Measurements from ENCODE around the gene FGF21. TPM values are rescaled to one million over a fixed set of nuclear protein-coding genes. Genes with fewer than 3 reads are reported as not detected.
A peak's percentile ranks its signal among the peaks of the same experiment; 100 is the strongest.

FGF21 gene
- total RNA-seq, 2 experiments from 2014 or later = not detected

GRCh38 chr19:48738557-48739403 lies 16.5 kb upstream of the FGF21 start:
- no peak for TF ChIP-seq CTCF (IDR thresholded peaks at IDR 0.05)
- DNase-seq (peak; percentile 96), ATAC-seq (peak; percentile 93)
- ChIA-PET POLR2A (interaction anchor here (0.6 to 1.4 kb wide), 7 partner anchors 13 to 1140 kb away, joined by 3 to 5 read pairs (median 4); partner anchors contain the start of genes FUT1, RPL18 and SPHK2), CTCF (interaction anchor here (0.9 to 3.0 kb wide), 13 partner anchors 11 to 255 kb away, joined by 3 to 19 read pairs (median 4); partner anchors contain the start of genes CA11, GYS1 and RUVBL2)
- Mint-ChIP-seq H3K27me3 (peaks cover 6% of the 10 kb centered on the region), H3K36me3 (ENCODE audit: low read depth) (no peaks in the 10 kb centered on the region), H3K27ac (peak overlapping the region; percentile 32), H3K4me1 (ENCODE audit: low read depth) (peaks cover 16% of the 10 kb centered on the region), H3K9me3 (no peaks in the 10 kb centered on the region), H3K4me3 (peak overlapping the region; percentile 38)
- intact Hi-C loops (cut with micrococcal nuclease) = no loop called here

GRCh38 chr19:48739404-48740163 lies 15.7 kb upstream of the FGF21 start:
- H3K9me3 Mint-ChIP-seq = no peaks in the 10 kb centered on the region
- ChIA-PET POLR2A (interaction anchor here (0.6 to 1.4 kb wide), 6 partner anchors 12 to 1141 kb away, joined by 3 to 5 read pairs (median 4); partner anchors contain the start of gene FUT1), CTCF (interaction anchor here (0.9 to 3.0 kb wide), 11 partner anchors 12 to 98 kb away, joined by 3 to 19 read pairs (median 5); partner anchors contain the start of gene CA11)
- H3K4me3 Mint-ChIP-seq = peak overlapping the region; percentile 26
- no peak for TF ChIP-seq CTCF (IDR thresholded peaks at IDR 0.05)
- H3K36me3 Mint-ChIP-seq (ENCODE audit: low read depth) = no peaks in the 10 kb centered on the region
- intact Hi-C loops (cut with micrococcal nuclease) = loop anchor here (10.0 kb wide), 1 partner anchor 95 kb away; the partner anchor contains the start of gene CA11
- H3K27me3 Mint-ChIP-seq = peaks cover 6% of the 10 kb centered on the region
- no peak overlapping the region for H3K27ac Mint-ChIP-seq
- H3K4me1 Mint-ChIP-seq (ENCODE audit: low read depth) = peaks cover 16% of the 10 kb centered on the region
- no peak for ATAC-seq
- no peak for DNase-seq

GRCh38 chr19:48740164-48740972 lies 15.0 kb upstream of the FGF21 start, which contains the start of gene RASIP1:
Gene RASIP1 (minus strand): TSS chr19:48740610. CDS start chr19:48740282, 328 bp downstream.
- H3K4me1 Mint-ChIP-seq (ENCODE audit: low read depth) = peaks cover 16% of the 10 kb centered on the region
- no peaks in the 10 kb centered on the region for H3K36me3 Mint-ChIP-seq (ENCODE audit: low read depth)
- POLR2A ChIA-PET = interaction anchor here (1.0 to 1.2 kb wide), 2 partner anchors 14 to 593 kb away, joined by 5 read pairs; no protein-coding TSS in a partner anchor
- no peaks in the 10 kb centered on the region for H3K9me3 Mint-ChIP-seq
- CTCF ChIA-PET = interaction anchor here (1.3 to 2.7 kb wide), 3 partner anchors 20 to 65 kb away, joined by 3 to 18 read pairs (median 6); no protein-coding TSS in a partner anchor
- H3K27me3 Mint-ChIP-seq = peaks cover 9% of the 10 kb centered on the region
- DNase-seq (no peak), ATAC-seq (no peak)
- H3K4me3 Mint-ChIP-seq = peak within 1 kb of the TSS; percentile 26
- TF ChIP-seq CTCF (IDR thresholded peaks at IDR 0.05) = no peak
- H3K27ac Mint-ChIP-seq = no peak within 1 kb of the TSS
- intact Hi-C loops (cut with micrococcal nuclease) = loop anchor here (10.0 kb wide), 1 partner anchor 96 kb away; the partner anchor contains the start of gene CA11

- Mint-ChIP-seq H3K36me3 (ENCODE audit: low read depth) (no peaks in the 10 kb centered on the region), H3K4me3 (no peak overlapping the region), H3K4me1 (ENCODE audit: low read depth) (peaks cover 21% of the 10 kb centered on the region), H3K9me3 (no peaks in the 10 kb centered on the region), H3K27ac (no peak overlapping the region), H3K27me3 (peaks cover 17% of the 10 kb centered on the region)
- ATAC-seq = peak; percentile 17
- CTCF ChIA-PET = no interaction called here
- TF ChIP-seq CTCF (IDR thresholded peaks at IDR 0.05) = no peak
- intact Hi-C loops (cut with micrococcal nuclease) = loop anchor here (10.0 kb wide), 1 partner anchor 97 kb away; the partner anchor contains the start of gene CA11
- POLR2A ChIA-PET = interaction anchor here (1.2 kb wide), 1 partner anchor 16 kb away, joined by 3 read pairs; no protein-coding TSS in a partner anchor
- peak; percentile 65 for DNase-seq
These were observed 14.0 kb upstream of the FGF21 start for GRCh38 chr19:48741129-48741999.

All from activated CD8-positive, alpha-beta T cell treated with anti-CD3 and anti-CD28 coated beads for 36 hours (primary cell).